PC-3 (cell line): ENCODE measurements around the gene CFAP73. TPM values are rescaled to one million over a fixed set of nuclear protein-coding genes. Genes with fewer than 3 reads are reported as not detected.

ENCODE experiments used
- ATAC-seq: fragments of 200-7000 bp; cut with Tn5 transposase; 2 replicates; pipeline ENCODE4 v1.9.1; 2020; ENCODE audit warnings: mild to moderate bottlenecking, moderate library complexity
- Bru-seq: library from RNA; stranded (reverse); fragments of 400-500 nt; gene quantifications from one replicate; lab custom pipeline; 2021; lab: Mats Ljungman, UMichigan
- BruChase-seq, 2 experiments: library from RNA; stranded (reverse); fragments of 400-500 nt; gene quantifications; one replicate each; lab custom pipeline; 2021; lab: Mats Ljungman, UMichigan
- BruUV-seq: library from RNA; stranded (reverse); fragments of 400-500 nt; replicated peaks from 2 replicates; lab custom pipeline; 2021; lab: Mats Ljungman, UMichigan
- CTCF ChIA-PET: fragments of 300-600 bp; sonication (Branson Sonifier 250); formaldehyde crosslinking; loops from one replicate; lab custom pipeline; 2022; ENCODE audit warnings: antibody characterized with exemption; lab: Charles Lee
- POLR2A ChIA-PET: fragments of 300-600 bp; sonication (Branson Sonifier 250); formaldehyde crosslinking; loops from one replicate; lab custom pipeline; 2022; ENCODE audit warnings: antibody characterized with exemption; ENCODE audit not compliant: unreplicated experiment; lab: Charles Lee
- DNase-seq: peaks from one replicate; pipeline ENCODE4 v3.0.0-alpha.2; 2015
- H2AFZ ChIP-seq: fragments of 300-600 bp; sonication (generic); 2 replicates; pipeline ENCODE4 v1.6.0; 2016; ENCODE audit warnings: antibody characterized with exemption, low read length
- H3F3A ChIP-seq: fragments of 300-600 bp; sonication (generic); one replicate; pipeline ENCODE4 v1.6.0; 2017; ENCODE audit warnings: antibody characterized with exemption, low read length, control low read depth, mild to moderate bottlenecking; ENCODE audit not compliant: unreplicated experiment
- H3K27ac ChIP-seq: fragments of 300-600 bp; sonication (generic); 2 replicates; pipeline ENCODE4 v1.5.1; 2016; ENCODE audit warnings: mild to moderate bottlenecking, low read length
- H3K27me3 ChIP-seq: fragments of 300-600 bp; sonication (generic); 2 replicates; pipeline ENCODE4 v1.6.1; 2016; ENCODE audit warnings: low read length, mixed read lengths
- H3K36me3 ChIP-seq: fragments of 300-600 bp; sonication (generic); 2 replicates; pipeline ENCODE4 v1.6.1; 2016; ENCODE audit warnings: low read depth, mixed run types, low read length, mixed read lengths
- H3K4me1 ChIP-seq: fragments of 300-600 bp; sonication (generic); 2 replicates; pipeline ENCODE4 v1.5.1; 2016; ENCODE audit warnings: low read length; ENCODE audit not compliant: insufficient read depth
- H3K4me2 ChIP-seq: fragments of 300-600 bp; sonication (generic); 2 replicates; pipeline ENCODE4 v1.6.0; 2016; ENCODE audit warnings: low read length
- H3K4me3 ChIP-seq: fragments of 300-600 bp; sonication (generic); 2 replicates; pipeline ENCODE4 v1.5.1; 2016; ENCODE audit warnings: mild to moderate bottlenecking, low read length, mixed read lengths
- H3K79me2 ChIP-seq: fragments of 300-600 bp; sonication (generic); 2 replicates; pipeline ENCODE4 v1.6.1; 2017; ENCODE audit warnings: low read length, mixed read lengths
- H3K9ac ChIP-seq: fragments of 300-600 bp; sonication (generic); 2 replicates; pipeline ENCODE4 v1.6.0; 2016; ENCODE audit warnings: mild to moderate bottlenecking, low read length
- H3K9me2 ChIP-seq: fragments of 300-600 bp; sonication (generic); replicated peaks from 2 replicates; pipeline ENCODE4 v1.6.1; 2016; ENCODE audit warnings: mixed run types, low read length, mixed read lengths
- H3K9me3 ChIP-seq: fragments of 300-600 bp; sonication (generic); 2 replicates; pipeline ENCODE4 v1.6.1; 2016; ENCODE audit warnings: low read length, mixed read lengths
- H4K20me1 ChIP-seq: fragments of 300-600 bp; sonication (generic); 2 replicates; pipeline ENCODE4 v1.6.1; 2016; ENCODE audit warnings: low read length, mixed read lengths
- EZH2 ChIP-seq: fragments of 300-600 bp; sonication (generic); IDR thresholded peaks from one replicate; pipeline ENCODE4 v1.6.1; 2017; ENCODE audit warnings: antibody characterized with exemption, mild to moderate bottlenecking, low read length; ENCODE audit not compliant: unreplicated experiment
- EZH2phosphoT487 ChIP-seq: fragments of 300-600 bp; sonication (generic); IDR thresholded peaks from 2 replicates; pipeline ENCODE4 v1.6.1; 2018; ENCODE audit warnings: mild to moderate bottlenecking, antibody characterized with exemption, low read length, borderline replicate concordance
- intact Hi-C: fragments of 100-400 bp; cut with micrococcal nuclease; formaldehyde crosslinking; loops from 2 replicates; pipeline ENCODE4 v1.9.0; 2023
- long read RNA-seq: library from polyadenylated mRNA; unstranded; transcript quantifications from one replicate; pipeline ENCODE4 v2.0.0, GENCODE V29; 2021; ENCODE audit not compliant: unreplicated experiment
- total RNA-seq: library from RNA; depleted of rRNA; stranded (reverse); fragments of >200 nt; gene quantifications from 2 replicates; pipeline ENCODE4 v1.2.3, GENCODE V29; 2014; rRNA removed
- TF ChIP-seq, protein P1 (sequence below): fragments of 300-600 bp; sonication (generic); conservative IDR thresholded peaks from 2 replicates; pipeline ENCODE4 v1.5.1; 2017; ENCODE audit warnings: antibody characterized with exemption, low read depth, mild to moderate bottlenecking, low read length

The CFAP73 gene
- total RNA-seq = not detected in 2 replicates
- Bru-seq, nascent RNA = percentile 8 among the genes with signal in this experiment
- BruChase-seq, experiment 1, labeled RNA remaining after a 6-hour chase = not detected
- not detected for BruChase-seq, experiment 2, labeled RNA remaining after a 2-hour chase
- long read RNA-seq = 0 reads

DNA sequence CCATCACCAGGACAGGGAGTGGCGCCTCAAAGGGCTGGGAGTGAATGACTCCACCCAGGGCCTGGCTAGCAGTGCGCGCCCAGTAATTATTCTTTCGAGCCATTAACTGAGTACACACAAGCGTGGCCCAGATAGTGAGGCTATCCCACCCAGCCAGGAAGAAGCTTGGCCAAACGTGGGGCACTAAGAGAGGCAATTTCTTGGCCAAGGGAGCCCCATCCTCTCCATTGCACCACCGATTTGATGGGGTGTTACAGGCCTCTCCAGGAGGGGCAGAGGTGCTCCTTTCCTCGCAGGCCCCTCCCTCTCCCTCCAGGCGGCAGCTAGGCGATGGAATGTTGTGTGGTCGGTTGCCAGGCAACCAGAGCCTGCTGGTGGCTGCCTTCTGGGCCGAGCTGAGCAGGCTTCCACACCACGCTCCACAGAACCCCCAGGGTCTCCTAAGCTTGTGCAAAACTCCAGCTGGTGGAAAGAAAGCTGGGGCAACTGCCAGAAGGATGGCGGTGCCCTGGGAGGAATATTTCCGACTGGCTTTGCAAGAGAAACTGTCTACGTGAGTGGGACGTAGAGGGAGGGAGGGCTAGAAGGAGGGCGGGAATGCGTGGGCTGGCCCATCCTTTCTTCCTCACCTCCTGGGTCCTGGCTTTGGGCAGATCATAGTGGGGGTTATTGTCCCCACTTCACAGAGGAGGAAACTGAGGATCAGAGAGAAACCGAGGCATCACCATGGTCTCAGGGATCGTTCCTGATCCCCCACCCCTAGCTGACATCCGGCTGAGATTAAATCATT, at the start of gene CFAP73:
Gene CFAP73 (plus strand): TSS at position 364 of the 790 bp plus-strand sequence. CDS start 134 bp downstream, at position 498.
- H3K4me3 ChIP-seq = no peak within 1 kb of the TSS
- H3K9ac ChIP-seq = no peak within 1 kb of the TSS
- peaks cover 7% of the 10 kb centered on the region; the same call in 1 of the 2 replicates for H3K4me1 ChIP-seq
- H3K9me2 ChIP-seq = no peaks in the 10 kb centered on the region
- H3K27ac ChIP-seq = no peak within 1 kb of the TSS
- no peaks in the 10 kb centered on the region for H3K9me3 ChIP-seq
- DNase-seq (peak; percentile 56), ATAC-seq (peak; percentile 21; the same call in 1 of the 2 replicates)
- H3K36me3 ChIP-seq = no peaks in the 10 kb centered on the region
- ChIA-PET POLR2A (no interaction called here), CTCF (no interaction called here)
- intact Hi-C loops = loop anchor here (10.0 kb wide), 1 partner anchor 55 kb away; no protein-coding TSS in a partner anchor
- BruUV-seq = no TSS peak
- no peaks in the 10 kb centered on the region for H3F3A ChIP-seq
- no peaks in the 10 kb centered on the region for H3K79me2 ChIP-seq
- no peaks in the 10 kb centered on the region for H3K27me3 ChIP-seq
- H4K20me1 ChIP-seq = no peaks in the 10 kb centered on the region
- H3K4me2 ChIP-seq = no peak within 1 kb of the TSS
- H2AFZ ChIP-seq = no peak within 1 kb of the TSS
- no peak for TF ChIP-seq EZH2phosphoT487
- no peak for TF ChIP-seq EZH2
- TF ChIP-seq, protein P1, sequence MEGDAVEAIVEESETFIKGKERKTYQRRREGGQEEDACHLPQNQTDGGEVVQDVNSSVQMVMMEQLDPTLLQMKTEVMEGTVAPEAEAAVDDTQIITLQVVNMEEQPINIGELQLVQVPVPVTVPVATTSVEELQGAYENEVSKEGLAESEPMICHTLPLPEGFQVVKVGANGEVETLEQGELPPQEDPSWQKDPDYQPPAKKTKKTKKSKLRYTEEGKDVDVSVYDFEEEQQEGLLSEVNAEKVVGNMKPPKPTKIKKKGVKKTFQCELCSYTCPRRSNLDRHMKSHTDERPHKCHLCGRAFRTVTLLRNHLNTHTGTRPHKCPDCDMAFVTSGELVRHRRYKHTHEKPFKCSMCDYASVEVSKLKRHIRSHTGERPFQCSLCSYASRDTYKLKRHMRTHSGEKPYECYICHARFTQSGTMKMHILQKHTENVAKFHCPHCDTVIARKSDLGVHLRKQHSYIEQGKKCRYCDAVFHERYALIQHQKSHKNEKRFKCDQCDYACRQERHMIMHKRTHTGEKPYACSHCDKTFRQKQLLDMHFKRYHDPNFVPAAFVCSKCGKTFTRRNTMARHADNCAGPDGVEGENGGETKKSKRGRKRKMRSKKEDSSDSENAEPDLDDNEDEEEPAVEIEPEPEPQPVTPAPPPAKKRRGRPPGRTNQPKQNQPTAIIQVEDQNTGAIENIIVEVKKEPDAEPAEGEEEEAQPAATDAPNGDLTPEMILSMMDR = no peak

- Histone ChIP-seq H3K27me3 (no peaks in the 10 kb centered on the region), H3K9me3 (no peaks in the 10 kb centered on the region), H3K27ac (no peak overlapping the region), H4K20me1 (no peaks in the 10 kb centered on the region), H3K4me3 (no peak overlapping the region), H3K79me2 (no peaks in the 10 kb centered on the region), H3K36me3 (no peaks in the 10 kb centered on the region), H3K9me2 (no peaks in the 10 kb centered on the region), H3K4me1 (0 out of 2 replicates have a peak, but pooled peaks cover 4% of the 10 kb centered on the region), H3K9ac (no peak overlapping the region), H3F3A (no peaks in the 10 kb centered on the region), H2AFZ (no peak overlapping the region), H3K4me2 (no peak overlapping the region)
- ChIA-PET CTCF (no interaction called here), POLR2A (no interaction called here)
- intact Hi-C loops = loop anchor here (10.0 kb wide), 1 partner anchor 55 kb away; no protein-coding TSS in a partner anchor
- TF ChIP-seq EZH2 = no peak
- TF ChIP-seq, protein P1 = no peak
- no peak for TF ChIP-seq EZH2phosphoT487
- DNase-seq (no peak), ATAC-seq (no peak)
- BruUV-seq = no TSS peak
Observed at GRCh38 chr12:113099764-113100163, 49.8 kb upstream of the CFAP73 start.
